Measurements from ENCODE around the gene TMED3. TPM values are rescaled to one million over a fixed set of nuclear protein-coding genes. Genes with fewer than 3 reads are reported as not detected.

The TMED3 gene
- total RNA-seq, 1 donor from 2014 or later = 49.3 TPM

DNA sequence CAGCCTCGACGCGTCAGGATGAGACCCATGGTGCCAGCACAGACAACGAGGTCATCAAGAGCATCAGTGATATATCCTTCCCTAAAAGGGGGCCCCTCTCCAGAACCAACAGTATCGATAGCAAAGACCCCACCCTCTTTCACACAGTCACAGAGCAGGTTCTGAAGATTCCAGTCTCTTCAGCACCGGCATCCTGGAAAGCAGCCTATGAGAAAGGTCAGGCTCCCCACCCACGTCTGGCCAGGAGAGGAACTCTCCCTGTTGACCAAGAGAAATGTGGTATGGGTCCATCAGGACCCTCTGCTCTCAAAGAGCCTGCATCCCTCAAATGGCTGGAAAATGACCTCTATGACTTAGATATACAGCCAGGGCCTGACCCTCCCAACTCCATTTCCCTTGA, 16.8 kb upstream of the TMED3 start:
- no peak overlapping the region for H3K4me3 Mint-ChIP-seq (ENCODE audit: low read depth)
- peaks cover 70% of the 10 kb centered on the region for H3K27me3 Mint-ChIP-seq
- no peaks in the 10 kb centered on the region for H3K4me1 Mint-ChIP-seq (ENCODE audit: low read depth)
- no peak for DNase-seq (ENCODE audit: low spot score, unreplicated experiment)
- H3K9me3 Mint-ChIP-seq (ENCODE audit: low read depth) = no peaks in the 10 kb centered on the region
- no peak overlapping the region for H3K27ac Mint-ChIP-seq
- TF ChIP-seq, protein P1, sequence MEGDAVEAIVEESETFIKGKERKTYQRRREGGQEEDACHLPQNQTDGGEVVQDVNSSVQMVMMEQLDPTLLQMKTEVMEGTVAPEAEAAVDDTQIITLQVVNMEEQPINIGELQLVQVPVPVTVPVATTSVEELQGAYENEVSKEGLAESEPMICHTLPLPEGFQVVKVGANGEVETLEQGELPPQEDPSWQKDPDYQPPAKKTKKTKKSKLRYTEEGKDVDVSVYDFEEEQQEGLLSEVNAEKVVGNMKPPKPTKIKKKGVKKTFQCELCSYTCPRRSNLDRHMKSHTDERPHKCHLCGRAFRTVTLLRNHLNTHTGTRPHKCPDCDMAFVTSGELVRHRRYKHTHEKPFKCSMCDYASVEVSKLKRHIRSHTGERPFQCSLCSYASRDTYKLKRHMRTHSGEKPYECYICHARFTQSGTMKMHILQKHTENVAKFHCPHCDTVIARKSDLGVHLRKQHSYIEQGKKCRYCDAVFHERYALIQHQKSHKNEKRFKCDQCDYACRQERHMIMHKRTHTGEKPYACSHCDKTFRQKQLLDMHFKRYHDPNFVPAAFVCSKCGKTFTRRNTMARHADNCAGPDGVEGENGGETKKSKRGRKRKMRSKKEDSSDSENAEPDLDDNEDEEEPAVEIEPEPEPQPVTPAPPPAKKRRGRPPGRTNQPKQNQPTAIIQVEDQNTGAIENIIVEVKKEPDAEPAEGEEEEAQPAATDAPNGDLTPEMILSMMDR (IDR thresholded peaks at IDR 0.05; ENCODE audit: unreplicated experiment) = no peak
- no peaks in the 10 kb centered on the region for H3K36me3 Mint-ChIP-seq (ENCODE audit: insufficient read depth)

DNA sequence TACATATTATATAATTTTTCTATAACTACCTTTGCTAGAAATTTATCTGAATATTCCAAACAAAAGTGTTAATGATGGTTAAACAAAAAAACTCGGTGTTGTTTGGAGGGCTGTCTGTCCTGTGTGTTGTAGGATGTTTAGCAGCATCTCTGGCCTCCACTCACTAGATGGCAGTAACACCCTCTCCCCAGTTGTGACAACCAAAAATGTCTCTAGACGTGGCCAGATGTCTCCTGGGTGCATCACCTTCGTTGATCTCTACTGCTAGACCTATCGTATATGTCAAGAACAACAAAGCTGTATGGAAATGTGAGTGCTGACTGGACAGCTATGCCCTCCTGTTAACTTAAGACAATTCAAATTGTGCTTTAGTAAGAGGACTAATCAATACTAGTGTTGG, 14.3 kb upstream of the TMED3 start:
- Mint-ChIP-seq H3K27me3 (peaks cover 73% of the 10 kb centered on the region), H3K4me3 (ENCODE audit: low read depth) (no peak overlapping the region), H3K27ac (no peak overlapping the region), H3K36me3 (ENCODE audit: insufficient read depth) (no peaks in the 10 kb centered on the region), H3K4me1 (ENCODE audit: low read depth) (no peaks in the 10 kb centered on the region), H3K9me3 (ENCODE audit: low read depth) (no peaks in the 10 kb centered on the region)
- DNase-seq (ENCODE audit: low spot score, unreplicated experiment) = no peak
- TF ChIP-seq, protein P1 (IDR thresholded peaks at IDR 0.05; ENCODE audit: unreplicated experiment) = peak; percentile 21

DNA sequence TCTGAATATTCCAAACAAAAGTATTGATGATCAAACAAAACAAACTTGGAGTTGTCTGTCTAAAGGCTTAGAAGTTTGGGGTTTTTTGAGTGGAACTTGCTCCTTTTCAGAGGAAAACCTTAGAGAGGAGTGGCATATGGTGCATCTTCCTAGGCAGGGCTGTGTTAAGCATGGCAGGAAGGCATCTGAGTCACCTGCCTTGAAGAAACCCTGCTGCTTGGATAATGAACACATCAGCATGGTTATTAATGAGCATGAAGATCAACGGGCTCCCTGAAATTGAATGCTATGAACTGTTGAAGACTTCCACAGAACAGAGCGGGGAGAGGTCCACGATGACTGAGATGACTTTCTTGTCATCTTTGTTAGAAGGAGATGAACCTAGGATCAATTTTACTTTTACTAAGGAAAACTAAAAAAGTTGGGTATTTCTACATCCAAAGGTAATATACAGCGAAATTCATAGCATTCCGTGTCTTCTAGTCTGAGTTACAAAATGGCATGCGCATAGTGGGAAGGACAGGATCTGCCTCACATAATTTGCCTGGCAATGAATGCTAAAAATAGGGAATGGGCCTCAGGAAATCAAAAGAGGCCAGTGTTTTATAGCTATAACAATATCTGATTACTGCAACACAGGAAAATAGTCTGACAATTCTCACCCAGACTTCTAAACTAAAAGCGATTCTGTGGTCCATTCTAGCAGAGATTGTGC, 11.6 kb upstream of the TMED3 start:
- DNase-seq (ENCODE audit: low spot score, unreplicated experiment) = no peak
- Mint-ChIP-seq H3K27ac (no peak overlapping the region), H3K4me3 (ENCODE audit: low read depth) (no peak overlapping the region), H3K36me3 (ENCODE audit: insufficient read depth) (no peaks in the 10 kb centered on the region), H3K9me3 (ENCODE audit: low read depth) (no peaks in the 10 kb centered on the region), H3K4me1 (ENCODE audit: low read depth) (no peaks in the 10 kb centered on the region), H3K27me3 (peaks cover 72% of the 10 kb centered on the region)
- TF ChIP-seq, protein P1 (IDR thresholded peaks at IDR 0.05; ENCODE audit: unreplicated experiment) = no peak

DNA sequence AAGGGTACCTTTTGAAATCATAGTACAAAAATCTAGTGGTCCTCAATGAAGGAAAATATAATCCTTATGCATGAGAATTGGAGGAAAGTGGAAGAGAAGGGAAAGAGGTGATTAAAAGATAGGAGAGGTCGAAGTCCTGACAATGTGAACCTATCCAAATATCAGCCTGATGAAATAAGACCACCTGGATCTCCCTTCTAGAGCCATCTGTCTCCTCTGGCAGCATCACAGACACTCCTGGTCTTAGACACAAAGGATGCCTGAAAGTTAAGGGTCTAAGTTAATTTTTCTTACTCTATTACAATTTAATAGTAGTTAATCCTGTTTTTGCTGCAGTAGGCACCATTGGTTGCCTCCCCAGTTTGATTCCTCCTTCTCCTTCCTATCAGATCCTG, 11.1 kb upstream of the TMED3 start:
- no peaks in the 10 kb centered on the region for H3K4me1 Mint-ChIP-seq (ENCODE audit: low read depth)
- no peak overlapping the region for H3K27ac Mint-ChIP-seq
- no peak for DNase-seq (ENCODE audit: low spot score, unreplicated experiment)
- peaks cover 74% of the 10 kb centered on the region for H3K27me3 Mint-ChIP-seq
- H3K4me3 Mint-ChIP-seq (ENCODE audit: low read depth) = no peak overlapping the region
- no peaks in the 10 kb centered on the region for H3K9me3 Mint-ChIP-seq (ENCODE audit: low read depth)
- TF ChIP-seq, protein P1 (IDR thresholded peaks at IDR 0.05; ENCODE audit: unreplicated experiment) = no peak
- H3K36me3 Mint-ChIP-seq (ENCODE audit: insufficient read depth) = no peaks in the 10 kb centered on the region

DNA sequence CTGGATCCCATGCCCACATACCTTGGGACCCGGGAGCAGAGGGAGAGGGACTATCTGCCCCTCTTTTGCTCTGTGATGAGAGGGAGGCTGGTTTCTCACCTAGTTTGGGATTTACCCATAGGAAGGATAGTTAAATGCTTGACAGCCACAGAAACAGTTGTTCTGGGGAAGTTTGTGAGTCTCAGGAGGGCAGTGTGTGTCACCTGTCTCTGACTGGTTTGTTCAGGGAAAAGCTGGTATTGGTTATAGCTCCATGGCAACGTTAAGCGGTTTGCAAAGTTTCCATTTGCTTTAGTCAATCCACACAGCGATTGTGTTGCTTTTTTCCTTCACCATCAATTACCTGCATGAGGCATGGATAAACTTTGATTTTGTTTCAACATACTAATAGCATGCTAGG, 3.7 kb upstream of the TMED3 start:
- DNase-seq (ENCODE audit: low spot score, unreplicated experiment) = no peak
- H3K27ac Mint-ChIP-seq = no peak overlapping the region
- H3K27me3 Mint-ChIP-seq = peaks cover 69% of the 10 kb centered on the region
- no peaks in the 10 kb centered on the region for H3K36me3 Mint-ChIP-seq (ENCODE audit: insufficient read depth)
- H3K4me1 Mint-ChIP-seq (ENCODE audit: low read depth) = peaks cover 7% of the 10 kb centered on the region
- H3K4me3 Mint-ChIP-seq (ENCODE audit: low read depth) = no peak overlapping the region
- TF ChIP-seq, protein P1 (IDR thresholded peaks at IDR 0.05; ENCODE audit: unreplicated experiment) = no peak
- no peaks in the 10 kb centered on the region for H3K9me3 Mint-ChIP-seq (ENCODE audit: low read depth)
